Fibroblast of pulmonary artery (primary cell): ENCODE data around the gene KSR2.
A peak's percentile ranks its signal among the peaks of the same experiment; 100 is the strongest.

ENCODE experiments used
- DNase-seq: peaks from one replicate; pipeline ENCODE4 v3.0.0-alpha.2; 2010; ENCODE audit warnings: low read depth
- H3K4me3 ChIP-seq: replicated peaks from 2 replicates; pipeline ENCODE4 v1.5.1; 2011; ENCODE audit warnings: low read depth, mild to moderate bottlenecking, control low read depth, low read length, moderate library complexity
- TF ChIP-seq, protein P1 (sequence below): IDR thresholded peaks from 2 replicates; pipeline ENCODE4 v1.5.1; 2011; ENCODE audit warnings: mild to moderate bottlenecking, control low read depth, low read length, inconsistent platforms; ENCODE audit errors: missing control alignments

KSR2 gene

DNA sequence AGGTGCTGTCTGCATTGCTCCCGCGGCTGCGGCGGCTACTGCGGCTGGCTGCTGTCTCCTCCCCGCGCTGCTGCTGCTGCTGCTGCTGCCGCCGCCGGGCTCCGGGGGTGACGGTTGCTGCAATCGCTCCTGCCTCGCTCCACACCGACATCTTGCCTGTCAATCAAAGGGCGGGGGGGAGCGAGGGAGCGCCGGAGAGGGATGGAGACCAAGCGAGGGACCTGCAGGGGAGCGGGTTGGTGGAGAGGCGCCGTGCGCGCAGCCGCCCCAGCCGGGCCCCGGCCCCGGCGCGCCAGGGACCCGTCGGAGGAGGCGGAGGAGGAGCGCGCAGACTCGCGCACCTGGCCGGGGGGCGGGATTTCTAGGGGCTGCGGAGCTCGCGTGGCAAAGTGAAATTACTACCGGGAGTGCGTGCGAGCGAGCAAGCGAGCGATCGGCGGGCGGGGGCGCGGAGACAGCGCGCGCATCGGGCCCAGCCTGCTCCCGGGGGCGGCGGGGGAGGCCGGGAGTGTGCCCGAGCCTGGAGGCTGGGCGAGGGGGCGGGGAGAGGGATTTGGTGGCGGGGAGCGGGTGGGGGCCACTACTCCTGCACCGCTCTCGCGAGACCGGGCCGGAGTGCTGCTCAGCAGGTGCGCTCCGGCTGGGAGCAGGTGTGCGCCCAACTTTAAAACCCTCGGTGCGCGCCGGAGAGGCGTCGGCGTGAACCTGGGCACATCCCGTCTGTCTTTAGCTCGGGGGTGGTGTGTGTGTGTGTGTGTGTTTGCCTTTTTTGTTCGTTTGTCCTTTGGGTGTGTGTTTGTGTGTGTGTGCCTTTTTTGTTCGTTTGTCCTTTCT lies at the start of gene KSR2:
Gene KSR2 (minus strand): TSS at position 165 of the 834 bp plus-strand sequence. CDS start 735 bp downstream, outside the sequence.
- no peak within 1 kb of the TSS for H3K4me3 ChIP-seq

DNA sequence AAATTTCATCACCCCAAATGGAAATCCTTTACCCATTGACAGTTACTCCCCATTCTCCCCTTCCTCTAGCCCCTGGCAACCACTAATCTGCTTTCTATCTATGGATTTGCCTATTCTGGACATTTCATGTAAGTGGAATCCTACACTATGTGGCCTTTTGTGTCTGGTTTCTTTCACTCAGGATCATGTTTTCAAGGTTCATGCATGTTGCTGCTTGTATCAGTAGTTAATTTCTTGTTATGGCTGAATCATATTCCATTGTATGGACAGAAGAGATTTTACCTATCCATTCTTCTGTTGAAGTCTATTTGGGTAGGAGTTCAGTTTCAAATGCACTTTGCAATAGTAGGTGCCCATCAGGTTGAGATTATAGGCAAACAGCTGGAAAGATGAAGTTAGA lies 49.1 kb upstream of the KSR2 start:
- no peak for DNase-seq
- TF ChIP-seq, protein P1, sequence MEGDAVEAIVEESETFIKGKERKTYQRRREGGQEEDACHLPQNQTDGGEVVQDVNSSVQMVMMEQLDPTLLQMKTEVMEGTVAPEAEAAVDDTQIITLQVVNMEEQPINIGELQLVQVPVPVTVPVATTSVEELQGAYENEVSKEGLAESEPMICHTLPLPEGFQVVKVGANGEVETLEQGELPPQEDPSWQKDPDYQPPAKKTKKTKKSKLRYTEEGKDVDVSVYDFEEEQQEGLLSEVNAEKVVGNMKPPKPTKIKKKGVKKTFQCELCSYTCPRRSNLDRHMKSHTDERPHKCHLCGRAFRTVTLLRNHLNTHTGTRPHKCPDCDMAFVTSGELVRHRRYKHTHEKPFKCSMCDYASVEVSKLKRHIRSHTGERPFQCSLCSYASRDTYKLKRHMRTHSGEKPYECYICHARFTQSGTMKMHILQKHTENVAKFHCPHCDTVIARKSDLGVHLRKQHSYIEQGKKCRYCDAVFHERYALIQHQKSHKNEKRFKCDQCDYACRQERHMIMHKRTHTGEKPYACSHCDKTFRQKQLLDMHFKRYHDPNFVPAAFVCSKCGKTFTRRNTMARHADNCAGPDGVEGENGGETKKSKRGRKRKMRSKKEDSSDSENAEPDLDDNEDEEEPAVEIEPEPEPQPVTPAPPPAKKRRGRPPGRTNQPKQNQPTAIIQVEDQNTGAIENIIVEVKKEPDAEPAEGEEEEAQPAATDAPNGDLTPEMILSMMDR, result no peak
- H3K4me3 ChIP-seq, result no peak overlapping the region

More for the DNA sequence above, at the start of gene KSR2:
- TF ChIP-seq, protein P1, result no peak
- peak; percentile 3 for DNase-seq

DNA sequence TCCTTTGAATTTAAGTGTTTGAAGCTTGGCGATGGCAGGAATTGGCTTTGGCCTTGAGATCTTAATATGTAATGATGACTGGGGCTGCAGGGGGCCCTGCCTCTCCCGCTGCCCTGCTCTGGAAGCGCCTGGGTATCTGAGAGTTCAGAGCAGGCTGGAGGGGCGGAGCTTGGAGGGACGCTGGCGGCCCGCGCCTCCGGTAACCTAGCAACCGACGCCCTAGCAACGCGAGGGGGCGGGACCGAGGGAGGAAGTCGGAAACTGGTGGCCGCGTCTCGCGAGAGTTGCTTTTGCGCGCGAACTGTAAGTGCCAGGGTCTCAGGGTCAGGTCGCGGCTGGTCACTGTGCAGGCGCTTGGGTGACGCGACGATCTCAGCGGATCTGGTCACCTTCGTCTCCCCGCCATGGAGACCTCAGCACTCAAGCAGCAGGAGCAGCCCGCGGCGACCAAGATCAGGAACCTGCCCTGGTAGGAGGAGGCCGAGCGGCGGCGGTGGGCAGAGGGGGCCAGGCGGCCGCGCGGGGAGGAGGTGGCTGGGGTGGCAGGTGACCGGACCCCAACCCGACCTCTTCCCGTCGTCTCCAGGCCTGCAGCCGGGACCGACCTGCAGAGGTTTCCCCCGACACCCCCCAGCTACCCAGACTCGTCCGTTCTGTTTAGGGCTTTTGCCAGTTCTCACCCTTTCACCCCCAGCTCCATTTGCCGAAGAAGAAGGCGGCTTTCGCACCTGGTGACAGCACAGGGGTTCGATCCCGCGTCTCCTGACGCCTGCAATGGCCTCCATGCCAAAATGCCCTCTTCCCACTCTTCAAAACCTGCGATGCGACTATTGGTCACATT lies 47.9 kb upstream of the KSR2 start, which contains the start of gene RFC5:
Gene RFC5 (plus strand): TSS at position 280 of the 841 bp plus-strand sequence. CDS start 125 bp downstream, at position 405.
- peak; percentile 97 for DNase-seq
- peak within 1 kb of the TSS; percentile 92 for H3K4me3 ChIP-seq
- TF ChIP-seq, protein P1, result no peak

DNA sequence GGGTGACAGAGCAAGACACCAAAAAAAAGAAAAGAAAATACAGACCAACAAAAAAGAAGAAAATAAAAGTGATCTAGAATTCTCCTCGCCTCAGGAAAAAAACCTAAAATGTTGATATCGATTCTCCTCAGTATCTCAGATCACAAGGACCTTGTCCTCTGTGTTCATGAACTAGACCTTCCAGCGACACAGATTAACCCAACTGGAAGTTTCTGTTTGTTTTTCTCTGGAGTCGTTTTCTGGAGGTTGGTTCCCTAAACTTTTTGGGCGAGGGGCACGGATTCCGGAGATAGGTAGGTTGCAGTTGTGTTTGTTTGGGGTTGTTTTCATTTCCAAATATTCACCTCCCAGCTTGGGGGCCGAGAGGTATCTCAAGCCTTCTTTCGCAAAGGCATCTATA lies 47.2 kb upstream of the KSR2 start:
- TF ChIP-seq, protein P1, result no peak
- peak overlapping the region; percentile 92 for H3K4me3 ChIP-seq
- DNase-seq, result no peak

GRCh38 chr12:118015306-118015705 lies 46.5 kb upstream of the KSR2 start:
- no peak overlapping the region for H3K4me3 ChIP-seq
- no peak for DNase-seq
- TF ChIP-seq, protein P1, result no peak

GRCh38 chr12:118013283-118013682 lies 44.5 kb upstream of the KSR2 start:
- TF ChIP-seq, protein P1, result no peak
- no peak overlapping the region for H3K4me3 ChIP-seq
- peak; percentile 11 for DNase-seq
